ENCODE results near the gene VAV1. TPM values are rescaled to one million over a fixed set of nuclear protein-coding genes. Genes with fewer than 3 reads are reported as not detected.

VAV1 gene
- total and polyA plus RNA-seq, 2 of the 13 experiments (the other 11 are each of a cell fraction or from before 2014, with no cell fraction given) = not detected

- TF ChIP-seq ZFP41 (CRISPR knock-in tag; IDR thresholded peaks at IDR 0.05; ENCODE audit: borderline replicate concordance) = 0 out of 2 replicates have a peak, but pooled peaks have one; percentile 74
- TF ChIP-seq LRRFIP1 (CRISPR knock-in tag; conservative IDR thresholded peaks at IDR 0.05) = no peak
- TF ChIP-seq ZFY (CRISPR knock-in tag; IDR thresholded peaks at IDR 0.05) = peak; percentile 83
- TF ChIP-seq AKNA (CRISPR knock-in tag; IDR thresholded peaks at IDR 0.05; ENCODE audit: borderline replicate concordance) = 0 out of 2 replicates have a peak, but pooled peaks have one; percentile 32
- no peak for TF ChIP-seq ZNF513 (CRISPR knock-in tag; conservative IDR thresholded peaks at IDR 0.05)
- no peak for TF ChIP-seq ZSCAN25 (CRISPR knock-in tag; IDR thresholded peaks at IDR 0.05)
- no peak for TF ChIP-seq ZNF180 (CRISPR knock-in tag; IDR thresholded peaks at IDR 0.05; ENCODE audit: borderline replicate concordance, low read depth)
- TF ChIP-seq ZFP37 (CRISPR knock-in tag; IDR thresholded peaks at IDR 0.05; ENCODE audit: borderline replicate concordance) = no peak
- TF ChIP-seq ZNF550 (CRISPR knock-in tag; IDR thresholded peaks at IDR 0.05; ENCODE audit: borderline replicate concordance) = no peak
- no peak for TF ChIP-seq NFE2 (CRISPR knock-in tag; IDR thresholded peaks at IDR 0.05)
- TF ChIP-seq FOXO4 (CRISPR knock-in tag; conservative IDR thresholded peaks at IDR 0.05) = no peak
- no peak for TF ChIP-seq MBD4 (IDR thresholded peaks at IDR 0.05; ENCODE audit: borderline replicate concordance, low read length)
- TF ChIP-seq SALL1 (CRISPR knock-in tag; IDR thresholded peaks at IDR 0.05) = peak; percentile 62; the same call in 1 of the 2 replicates
- peak; percentile 69 for TF ChIP-seq BORCS8-MEF2B (CRISPR knock-in tag; IDR thresholded peaks at IDR 0.05)
- no peak; the same call in 1 of the 2 replicates for TF ChIP-seq THAP7 (CRISPR knock-in tag; IDR thresholded peaks at IDR 0.05)
- TF ChIP-seq SMARCC2 (IDR thresholded peaks at IDR 0.05) = no peak
These were observed 20.0 kb upstream of the VAV1 start (continued) for GRCh38 chr19:6752256-6753177.
